Measurements from ENCODE around the gene DYNC1LI2.

GRCh38 chr16:66735891-66736290 lies 15.5 kb downstream of the DYNC1LI2 start:
- TF ChIP-seq POLR2AphosphoS5 (IDR thresholded peaks at IDR 0.05; ENCODE audit: insufficient read depth in 1 of 2, low read depth in 1 of 2) (no peak), CTCF (IDR thresholded peaks at IDR 0.05) (no peak)

All from vagina (tissue), 2 donors.